Endothelial cell of umbilical vein (primary cell): Measurements from ENCODE around the gene ISG15. TPM values are rescaled to one million over a fixed set of nuclear protein-coding genes. Genes with fewer than 3 reads are reported as not detected.

Experiments
- BruUV-seq: library from RNA; stranded (reverse); fragments of 400-500 nt; replicated peaks from 2 replicates; lab custom pipeline; 2021; lab: Mats Ljungman, UMichigan
- CTCF ChIA-PET: fragments of 300-600, 350-600 bp; sonication (Branson Sonifier 250); formaldehyde crosslinking; loops from one replicate; lab custom pipeline; 2021; ENCODE audit warnings: antibody characterized with exemption, inconsistent platforms; lab: Charles Lee
- POLR2A ChIA-PET: fragments of 300-600, 350-600 bp; sonication (Branson Sonifier 250); formaldehyde crosslinking; loops from one replicate; lab custom pipeline; 2021; ENCODE audit warnings: antibody characterized with exemption, inconsistent platforms; lab: Charles Lee
- DNase-seq: peaks from one replicate; pipeline ENCODE4 v3.0.0-alpha.2; 2011; ENCODE audit warnings: low read depth, low spot score
- FAIRE-seq: peaks from 2 replicates; lab custom pipeline; 2011; peaks lifted over from hg19 to GRCh38; lab: Jason Lieb, UNC
- H2AFZ ChIP-seq: 2 replicates; pipeline ENCODE4 v1.6.0; 2012; ENCODE audit warnings: low read depth, low read length, control low read depth, inconsistent platforms
- H3K27ac ChIP-seq: 2 replicates; pipeline ENCODE4 v1.5.1; 2011; ENCODE audit warnings: low read depth, mild to moderate bottlenecking, control low read depth, low read length, moderate library complexity; ENCODE audit not compliant: insufficient read depth
- H3K27me3 ChIP-seq, 2 experiments: 2 replicates each; pipeline versions ENCODE4 v1.6.0 to v1.6.1; 2011; ENCODE audit warnings: low read length in 2 of 2, mixed read lengths in 1 of 2; ENCODE audit not compliant: control insufficient read depth in 2 of 2, insufficient read depth in 2 of 2
- H3K36me3 ChIP-seq, 2 experiments: 2 replicates in 1 of 2; 3 replicates in 1 of 2; pipeline ENCODE4 v1.5.1; 2011; ENCODE audit warnings: low read length in 2 of 2, mild to moderate bottlenecking in 1 of 2, moderate library complexity in 1 of 2; ENCODE audit not compliant: control insufficient read depth in 2 of 2, insufficient read depth in 2 of 2; ENCODE audit errors: extremely low read depth in 1 of 2
- H3K4me1 ChIP-seq: 3 replicates; pipeline ENCODE4 v1.5.1; 2011; ENCODE audit warnings: mild to moderate bottlenecking, low read length; ENCODE audit not compliant: control insufficient read depth, insufficient read depth; ENCODE audit errors: extremely low read depth
- H3K4me2 ChIP-seq: 2 replicates; pipeline ENCODE4 v1.6.1; 2011; ENCODE audit warnings: low read length, control low read depth, mixed read lengths; ENCODE audit not compliant: insufficient read depth
- H3K4me3 ChIP-seq, 3 experiments: fragments of 200-600 bp in 1 of 3; sonication (generic), shearing (Covaris generic) in 1 of 3; replicated peaks in 1 of 3; 2 replicates each; pipeline ENCODE4 v1.5.1; 2011 to 2016; ENCODE audit warnings: control low read depth in 3 of 3, low read length in 3 of 3, mild to moderate bottlenecking in 2 of 3, inconsistent platforms in 1 of 3, low read depth in 1 of 3, moderate library complexity in 1 of 3; ENCODE audit not compliant: insufficient read depth in 1 of 3
- H3K79me2 ChIP-seq: 2 replicates; pipeline ENCODE4 v1.6.0; 2012; ENCODE audit warnings: low read length, inconsistent platforms; ENCODE audit not compliant: control insufficient read depth, insufficient read depth
- H3K9ac ChIP-seq: replicated peaks from 2 replicates; pipeline ENCODE3; 2011; ENCODE audit warnings: low read length, control low read depth; ENCODE audit not compliant: insufficient read depth; ENCODE audit errors: extremely low read depth
- H3K9me1 ChIP-seq: replicated peaks from 3 replicates; pipeline ENCODE4 v1.6.0; 2011; ENCODE audit warnings: mild to moderate bottlenecking, low read length; ENCODE audit not compliant: control insufficient read depth, insufficient read depth; ENCODE audit errors: extremely low read depth
- H3K9me3 ChIP-seq: replicated peaks from 2 replicates; pipeline ENCODE4 v1.5.1; 2012; ENCODE audit warnings: low read length, inconsistent platforms; ENCODE audit not compliant: control insufficient read depth, insufficient read depth
- H4K20me1 ChIP-seq: replicated peaks from 2 replicates; pipeline ENCODE3; 2011; ENCODE audit warnings: mild to moderate bottlenecking, low read length; ENCODE audit not compliant: control insufficient read depth, insufficient read depth; ENCODE audit errors: extremely low read depth
- EZH2 ChIP-seq: IDR thresholded peaks from 2 replicates; pipeline ENCODE4 v1.6.1; 2012; ENCODE audit warnings: borderline replicate concordance, low read depth, mild to moderate bottlenecking, moderate library complexity, low read length, inconsistent platforms; ENCODE audit not compliant: severe bottlenecking
- FOS ChIP-seq: IDR thresholded peaks from 2 replicates; pipeline ENCODE4 v1.6.1; 2011; ENCODE audit warnings: mild to moderate bottlenecking, low read length, moderate library complexity, borderline replicate concordance; ENCODE audit not compliant: insufficient read depth
- GATA2 ChIP-seq: IDR thresholded peaks from 2 replicates; pipeline ENCODE4 v1.7.0; 2011; ENCODE audit warnings: low read depth, mild to moderate bottlenecking, moderate library complexity, mixed read lengths, low read length; ENCODE audit not compliant: insufficient read length, insufficient read depth
- JUN ChIP-seq: IDR thresholded peaks from 2 replicates; pipeline ENCODE4 v1.6.1; 2011; ENCODE audit warnings: borderline replicate concordance, low read depth; ENCODE audit not compliant: insufficient read length, insufficient read depth
- MYC ChIP-seq: IDR thresholded peaks from one replicate; pipeline ENCODE4 v1.6.1; 2011; ENCODE audit warnings: mild to moderate bottlenecking, low read depth, low read length
- POLR2A ChIP-seq: IDR thresholded peaks from 2 replicates; pipeline ENCODE4 v1.6.1; 2012; ENCODE audit warnings: low read depth, mild to moderate bottlenecking, control low read depth, low read length
- POLR2AphosphoS5 ChIP-seq: IDR thresholded peaks from 2 replicates; pipeline ENCODE4 v1.6.1; 2012; ENCODE audit warnings: low read depth, mild to moderate bottlenecking, control low read depth, low read length, moderate library complexity; ENCODE audit not compliant: insufficient read depth
- dilution Hi-C: fragments of 300-500 bp; cut with MboI; formaldehyde crosslinking; loops from one replicate; pipeline ENCODE4 v1.15.0; 2019; ENCODE audit warnings: low sequenced_read_pairs; ENCODE audit not compliant: extremely low pct_ligation_motif_present
- intact Hi-C: fragments of 100-400 bp; cut with micrococcal nuclease; formaldehyde crosslinking; loops from one replicate; pipeline ENCODE4 v1.10.0; 2022
- polyA plus RNA-seq, 4 experiments: library from polyadenylated mRNA; depleted of rRNA in 3 of 4; stranded (reverse) in 3 of 4; unstranded in 1 of 4; fragments of >200 nt; gene quantifications; 2 replicates each; pipeline versions ENCODE4 v1.2.1 to v1.2.3, GENCODE V29; 2011 to 2012; ENCODE audit warnings: missing spikeins in 1 of 4
- total RNA-seq: library from RNA; stranded (reverse); gene quantifications from 2 replicates; pipeline ENCODE4 v1.2.3, GENCODE V29; 2021
- TF ChIP-seq, protein P1 (sequence below), 2 donors: IDR thresholded peaks; 1 replicate in 1 of 2; 2 replicates in 1 of 2; pipeline ENCODE4 v1.5.1; 2011; ENCODE audit warnings: low read length in 2 of 2, mild to moderate bottlenecking in 2 of 2, moderate library complexity in 2 of 2, control low read depth in 1 of 2, inconsistent platforms in 1 of 2, low read depth in 1 of 2; ENCODE audit not compliant: insufficient read depth in 1 of 2; ENCODE audit errors: extremely low read depth in 1 of 2
- TF ChIP-seq, protein P2 (sequence below): IDR thresholded peaks from 2 replicates; pipeline ENCODE4 v1.6.1; 2011; ENCODE audit not compliant: insufficient read depth, insufficient read length

The ISG15 gene
- total and polyA plus RNA-seq, 2 donors (not counting 3 experiments of a cell fraction or from before 2014, with no cell fraction given): 44.6 to 154 TPM

DNA sequence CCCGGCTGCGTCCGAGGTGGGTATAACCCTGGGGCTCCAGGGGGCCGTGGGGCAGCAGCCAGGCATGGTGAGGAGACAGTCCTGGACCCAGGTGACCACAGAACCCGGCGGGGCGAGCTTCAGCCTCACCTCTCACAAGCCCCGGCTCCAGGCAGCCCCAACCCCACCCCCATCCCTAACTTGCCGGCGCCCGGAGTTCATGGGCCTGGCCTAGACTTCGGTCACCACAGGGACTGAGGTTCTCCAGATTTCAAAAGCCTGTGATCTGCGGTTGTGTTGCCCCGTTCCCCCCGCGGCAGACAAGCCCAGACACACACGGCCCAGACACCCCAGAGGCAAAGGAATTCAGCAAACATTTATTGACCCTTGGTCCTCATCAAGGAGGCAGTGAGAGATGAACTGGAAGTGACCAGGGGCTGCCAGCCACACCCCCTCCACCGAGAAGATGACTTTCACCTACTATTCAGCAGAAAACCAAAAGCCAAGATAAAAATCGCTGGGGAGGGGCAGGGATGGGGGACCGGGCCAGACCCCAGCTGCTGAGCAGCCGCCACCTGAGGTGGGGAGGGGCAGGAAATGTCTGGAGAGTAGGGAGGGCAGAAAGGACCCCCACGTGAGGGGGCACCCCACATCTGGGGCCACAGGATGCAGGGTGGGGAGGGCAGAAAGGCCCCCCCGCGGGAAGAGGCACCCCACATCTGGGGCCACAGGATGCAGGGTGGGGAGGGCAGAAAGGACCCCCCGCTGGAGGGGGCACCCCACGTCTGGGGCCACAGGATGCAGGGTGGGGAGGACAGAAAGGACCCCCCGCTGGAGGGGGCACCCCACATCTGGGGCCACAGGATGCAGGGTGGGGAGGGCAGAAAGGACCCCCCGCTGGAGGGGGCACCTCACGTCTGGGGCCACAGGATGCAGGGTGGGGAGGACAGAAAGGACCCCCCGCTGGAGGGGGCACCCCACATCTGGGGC, 17.3 kb upstream of the ISG15 start:
- no peak for DNase-seq
- Histone ChIP-seq H3K4me2 (no peak overlapping the region), H3K27ac (no peak overlapping the region), H2AFZ (no peak overlapping the region), H3K9ac (no peak overlapping the region), H3K27me3 (peaks cover 0 to 19% of the 10 kb centered on the region in 2 experiments), H3K4me1 (peaks cover 7% of the 10 kb centered on the region), H3K4me3 (no peak overlapping the region), H3K79me2 (no peaks in the 10 kb centered on the region), H3K9me3 (no peaks in the 10 kb centered on the region), H4K20me1 (no peaks in the 10 kb centered on the region), H3K9me1 (no peaks in the 10 kb centered on the region), H3K36me3 (no peaks in the 10 kb centered on the region)
- TF ChIP-seq POLR2A: no peak
- TF ChIP-seq MYC: no peak
- TF ChIP-seq, protein P1, sequence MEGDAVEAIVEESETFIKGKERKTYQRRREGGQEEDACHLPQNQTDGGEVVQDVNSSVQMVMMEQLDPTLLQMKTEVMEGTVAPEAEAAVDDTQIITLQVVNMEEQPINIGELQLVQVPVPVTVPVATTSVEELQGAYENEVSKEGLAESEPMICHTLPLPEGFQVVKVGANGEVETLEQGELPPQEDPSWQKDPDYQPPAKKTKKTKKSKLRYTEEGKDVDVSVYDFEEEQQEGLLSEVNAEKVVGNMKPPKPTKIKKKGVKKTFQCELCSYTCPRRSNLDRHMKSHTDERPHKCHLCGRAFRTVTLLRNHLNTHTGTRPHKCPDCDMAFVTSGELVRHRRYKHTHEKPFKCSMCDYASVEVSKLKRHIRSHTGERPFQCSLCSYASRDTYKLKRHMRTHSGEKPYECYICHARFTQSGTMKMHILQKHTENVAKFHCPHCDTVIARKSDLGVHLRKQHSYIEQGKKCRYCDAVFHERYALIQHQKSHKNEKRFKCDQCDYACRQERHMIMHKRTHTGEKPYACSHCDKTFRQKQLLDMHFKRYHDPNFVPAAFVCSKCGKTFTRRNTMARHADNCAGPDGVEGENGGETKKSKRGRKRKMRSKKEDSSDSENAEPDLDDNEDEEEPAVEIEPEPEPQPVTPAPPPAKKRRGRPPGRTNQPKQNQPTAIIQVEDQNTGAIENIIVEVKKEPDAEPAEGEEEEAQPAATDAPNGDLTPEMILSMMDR (IDR thresholded peaks at IDR 0.05; ENCODE audit: extremely low read depth in 1 of 2, insufficient read depth in 1 of 2, low read depth in 1 of 2, low read length in 2 of 2): no peak
- TF ChIP-seq, protein P2, sequence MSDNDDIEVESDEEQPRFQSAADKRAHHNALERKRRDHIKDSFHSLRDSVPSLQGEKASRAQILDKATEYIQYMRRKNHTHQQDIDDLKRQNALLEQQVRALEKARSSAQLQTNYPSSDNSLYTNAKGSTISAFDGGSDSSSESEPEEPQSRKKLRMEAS: no peak
- no peak for TF ChIP-seq FOS
- no peak for TF ChIP-seq EZH2
- TF ChIP-seq GATA2: no peak
- no peak for TF ChIP-seq POLR2AphosphoS5
- no peak for TF ChIP-seq JUN
- FAIRE-seq: peak; percentile 12
- CTCF ChIA-PET: interaction anchor here (1.8 to 3.9 kb wide), 2 partner anchors 11 to 12 kb away, joined by 13 to 25 read pairs; no protein-coding TSS in a partner anchor
- dilution Hi-C loops (no loop called here), intact Hi-C loops (no loop called here)
- POLR2A ChIA-PET: no interaction called here
- no TSS peak for BruUV-seq
